GM19043 (cell line): Measurements from ENCODE around the gene SLC7A14.

Experiments
- ATAC-seq: cut with Tn5 transposase; IDR thresholded peaks from one replicate; pipeline ENCODE4 v1.9.1; 2021; ENCODE audit warnings: low read depth; ENCODE audit not compliant: unreplicated experiment

Gene SLC7A14

DNA sequence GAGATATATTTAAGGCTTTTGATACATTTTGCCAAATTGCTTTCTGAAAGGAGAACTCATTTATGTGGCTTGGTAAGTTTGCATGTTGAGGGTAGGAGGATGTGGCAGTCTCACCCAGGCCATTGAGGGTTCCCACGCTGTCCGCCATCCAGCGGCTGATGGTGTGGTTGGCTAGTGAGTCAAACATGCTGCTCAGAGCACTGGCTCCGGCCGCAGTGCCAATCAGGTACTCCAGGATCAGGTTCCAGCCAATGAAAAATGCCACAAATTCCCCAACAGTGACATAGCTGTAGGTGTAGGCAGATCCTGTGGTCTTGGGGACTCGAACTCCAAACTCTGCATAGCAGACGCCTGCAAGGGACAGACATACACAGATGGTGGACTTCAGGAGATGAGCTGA lies 84.9 kb downstream of the SLC7A14 start:
- no peak for ATAC-seq

DNA sequence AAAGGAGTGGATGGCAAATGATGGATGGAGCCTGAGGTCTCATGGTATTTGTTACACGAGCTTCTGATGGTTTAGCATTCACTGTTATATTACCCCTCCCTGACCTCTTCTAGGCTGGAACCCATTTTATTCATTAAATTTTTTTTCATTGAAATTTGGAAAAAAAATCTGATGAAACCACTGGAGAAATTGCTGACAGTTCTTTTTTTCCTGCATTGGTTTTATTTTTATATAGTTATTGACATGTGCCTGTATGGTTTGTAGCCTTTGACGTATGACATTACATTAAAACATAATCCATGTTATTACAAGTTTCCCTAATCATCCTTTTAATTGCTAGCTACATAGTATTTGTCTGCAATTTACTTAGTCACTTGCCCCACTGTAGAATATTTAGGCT lies 85.4 kb downstream of the SLC7A14 start:
- no peak for ATAC-seq

- no peak for ATAC-seq
Observed at GRCh38 chr3:170499562-170500156, 86.2 kb downstream of the SLC7A14 start.

GRCh38 chr3:170497207-170498095 lies 88.4 kb downstream of the SLC7A14 start:
- no peak for ATAC-seq

- no peak for ATAC-seq
Observed at GRCh38 chr3:170496868-170497140, 89.1 kb downstream of the SLC7A14 start.

- no peak for ATAC-seq
Observed at GRCh38 chr3:170496026-170496867, 89.6 kb downstream of the SLC7A14 start.

GRCh38 chr3:170494766-170495165 lies 91.1 kb downstream of the SLC7A14 start:
- ATAC-seq, result no peak

DNA sequence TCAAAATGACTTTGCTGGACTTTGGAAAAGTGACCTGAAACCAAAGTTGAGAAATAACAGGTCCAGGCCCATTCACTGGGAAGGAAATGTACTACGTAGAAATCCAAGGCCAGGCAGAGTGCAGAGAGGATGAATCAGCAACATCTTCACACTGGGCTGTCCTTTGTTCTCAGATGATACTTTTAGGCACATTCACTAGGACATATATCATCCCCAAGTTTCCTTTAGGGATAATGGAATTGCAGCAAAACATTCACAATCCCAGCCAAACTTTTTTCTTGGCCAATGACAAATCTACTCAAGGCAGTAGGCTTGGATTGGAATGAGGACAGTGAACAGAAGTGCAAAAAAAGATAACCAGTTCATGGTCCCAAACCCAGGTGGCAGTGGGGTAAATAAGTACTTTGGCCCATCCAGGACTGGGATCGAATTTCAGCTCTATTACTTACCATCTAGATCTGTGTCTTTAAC lies 92.1 kb downstream of the SLC7A14 start:
- ATAC-seq, result no peak

DNA sequence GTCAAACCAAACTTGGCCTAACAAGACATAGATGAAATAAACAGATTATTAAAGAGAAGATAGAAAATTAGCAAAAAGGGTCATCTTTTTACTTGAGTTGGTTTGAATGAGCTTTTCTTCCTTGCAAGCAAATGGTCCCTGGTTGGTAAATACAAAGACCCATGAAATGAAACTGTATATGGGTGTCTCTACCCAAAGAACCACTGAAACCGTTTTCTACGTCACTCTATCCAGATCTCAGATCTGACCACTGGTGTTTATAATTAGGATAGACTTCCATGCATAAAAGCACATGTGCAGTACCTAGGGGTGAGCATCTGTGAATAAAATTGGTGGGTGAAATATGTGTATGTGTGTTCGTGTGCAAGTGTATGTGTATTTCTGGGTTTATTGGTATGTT lies 94.0 kb downstream of the SLC7A14 start:
- no peak for ATAC-seq

DNA sequence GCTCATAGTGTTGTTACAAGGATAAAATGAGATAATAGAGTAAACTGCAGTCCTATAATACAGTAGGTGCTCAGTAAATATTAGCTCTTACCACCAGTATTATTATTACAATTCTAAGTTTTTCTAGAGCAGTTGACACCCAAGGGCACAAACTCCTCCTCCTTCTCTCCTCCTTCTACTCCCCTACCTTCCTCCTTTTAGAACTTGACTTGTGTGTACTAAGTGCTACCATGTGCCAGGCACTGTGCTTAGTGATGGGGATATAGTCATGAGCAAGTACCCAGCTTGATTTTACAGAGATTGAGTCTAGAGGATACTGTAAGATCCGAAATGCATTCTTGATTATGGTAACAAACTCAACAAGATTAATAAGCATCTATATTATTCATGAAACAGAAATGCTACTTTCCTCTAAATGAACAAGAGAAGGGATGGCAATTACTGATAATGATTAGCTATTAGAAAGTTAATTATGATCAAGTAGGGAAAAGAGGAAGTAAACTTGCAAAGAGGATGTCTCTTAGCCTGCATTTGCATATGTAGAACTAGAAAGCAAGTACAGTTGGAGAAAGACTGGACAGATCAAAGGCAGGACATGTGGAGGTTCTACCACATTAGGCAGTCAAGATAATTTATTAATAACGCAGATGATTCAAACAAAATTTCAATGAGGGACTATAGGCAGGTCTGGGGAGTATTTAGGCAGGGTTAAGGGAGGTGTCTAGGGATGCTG lies 94.9 kb downstream of the SLC7A14 start:
- ATAC-seq, result no peak

DNA sequence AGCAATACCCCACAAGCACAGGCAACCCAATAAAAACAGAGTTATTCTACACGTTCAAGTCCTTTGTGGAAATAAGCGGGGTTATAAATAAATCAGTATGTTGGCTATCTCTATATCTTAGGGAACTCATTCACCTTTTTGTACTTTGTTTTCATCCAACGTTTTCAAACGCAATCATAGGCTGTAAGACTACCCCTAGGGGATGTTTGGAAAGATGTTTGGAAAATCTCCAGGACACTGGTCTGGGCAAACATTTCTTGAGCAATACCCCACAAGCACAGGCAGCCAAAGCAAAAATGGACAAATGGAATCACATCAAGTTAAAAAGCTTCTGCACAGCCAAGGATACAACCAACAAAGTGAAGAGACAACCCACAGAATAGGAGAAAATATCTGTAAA lies 97.1 kb downstream of the SLC7A14 start:
- no peak for ATAC-seq

DNA sequence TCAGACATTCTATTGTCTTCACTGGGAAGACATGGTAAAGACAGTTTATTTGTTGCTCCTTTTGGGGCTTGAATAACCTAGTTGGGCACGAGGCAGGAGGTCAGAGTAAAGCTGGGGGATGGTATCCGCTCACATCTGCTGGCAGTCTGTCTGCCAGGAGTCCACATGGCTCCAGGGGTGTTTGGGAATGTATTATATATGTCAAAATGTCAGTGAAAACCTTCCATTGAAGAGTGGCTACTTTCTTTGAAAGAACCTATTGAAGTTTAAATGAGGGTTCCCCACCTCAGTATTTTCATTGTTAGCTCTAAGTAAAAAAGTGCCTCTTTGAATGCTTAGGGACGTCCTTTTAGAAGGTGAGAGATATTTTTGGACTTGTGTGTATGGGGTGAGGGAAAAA lies 98.8 kb downstream of the SLC7A14 start:
- ATAC-seq, result no peak

- no peak for ATAC-seq
Observed at GRCh38 chr3:170486398-170486797, 99.5 kb downstream of the SLC7A14 start.

GRCh38 chr3:170485696-170486095 lies 100.2 kb downstream of the SLC7A14 start:
- no peak for ATAC-seq

- ATAC-seq, result no peak
Observed at GRCh38 chr3:170485294-170485693, 100.6 kb downstream of the SLC7A14 start.

GRCh38 chr3:170484869-170485268 lies 101.0 kb downstream of the SLC7A14 start:
- no peak for ATAC-seq

DNA sequence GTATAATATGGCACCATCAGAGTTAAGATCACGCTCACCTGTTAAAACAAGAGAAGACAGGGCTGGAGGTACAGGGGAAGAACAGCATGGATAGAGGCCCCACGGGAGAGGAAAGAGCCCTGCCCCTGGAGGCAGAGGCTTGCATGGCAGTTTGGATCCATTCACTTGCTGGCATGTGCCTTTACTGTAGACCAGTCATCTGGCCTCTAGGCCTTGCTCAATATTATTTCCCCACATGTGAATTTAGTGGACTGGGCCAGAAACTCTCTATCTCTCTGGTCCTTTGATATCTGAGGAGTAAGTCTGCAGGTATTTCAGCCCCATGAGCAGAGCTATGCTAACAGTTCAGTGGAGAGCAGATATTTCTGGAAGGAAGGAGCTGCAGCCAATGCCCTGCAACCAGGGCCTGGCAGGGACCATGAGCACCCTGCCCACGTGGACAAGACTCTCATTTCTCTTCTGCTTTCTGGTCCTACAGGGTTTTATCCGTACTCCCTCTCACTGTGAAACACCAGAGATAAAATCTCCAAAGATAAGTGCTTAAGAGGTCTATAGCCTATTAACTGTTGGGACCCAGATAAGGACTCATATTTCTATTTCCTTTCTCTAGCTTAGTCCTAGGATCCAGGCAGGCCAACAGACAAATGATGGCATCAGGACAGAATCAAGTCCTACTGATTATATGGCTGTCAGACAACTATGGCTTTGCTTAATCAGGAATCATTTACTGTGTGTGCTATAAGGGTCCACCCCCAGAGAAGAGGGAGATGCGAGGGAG lies 102.2 kb downstream of the SLC7A14 start:
- ATAC-seq, result no peak

- ATAC-seq, result no peak
Observed at GRCh38 chr3:170482199-170482598, 103.7 kb downstream of the SLC7A14 start.

GRCh38 chr3:170480111-170480510 lies 105.8 kb downstream of the SLC7A14 start:
- no peak for ATAC-seq

GRCh38 chr3:170477395-170477794 lies 108.5 kb downstream of the SLC7A14 start:
- no peak for ATAC-seq
